Fibroblast of the aortic adventitia (primary cell): ENCODE data around the gene NUP210L. TPM values are rescaled to one million over a fixed set of nuclear protein-coding genes. Genes with fewer than 3 reads are reported as not detected.
"Not testable (repeated sequence)": the region's sequence is repeated elsewhere in the genome, so short reads cannot be mapped to it uniquely, and the experiment has no call there.

Experiments
- DNase-seq: peaks from one replicate; pipeline ENCODE4 v3.0.0-alpha.2; 2010; ENCODE audit warnings: low read depth
- H3K4me3 ChIP-seq: 2 replicates; pipeline ENCODE4 v1.5.1; 2011; ENCODE audit warnings: low read depth, mild to moderate bottlenecking, control low read depth, low read length, moderate library complexity
- CTCF ChIP-seq: IDR thresholded peaks from 2 replicates; pipeline ENCODE4 v1.5.1; 2011; ENCODE audit warnings: mild to moderate bottlenecking, low read length, control low read depth, inconsistent platforms; ENCODE audit not compliant: insufficient read depth
- total RNA-seq: library from RNA; depleted of rRNA; stranded (reverse); fragments of >200 nt; gene quantifications from 2 replicates; pipeline ENCODE4 v1.2.3, GENCODE V29; 2012; ENCODE audit warnings: low replicate concordance

The NUP210L gene
- total RNA-seq, 1 donor: 0.09 TPM

DNA sequence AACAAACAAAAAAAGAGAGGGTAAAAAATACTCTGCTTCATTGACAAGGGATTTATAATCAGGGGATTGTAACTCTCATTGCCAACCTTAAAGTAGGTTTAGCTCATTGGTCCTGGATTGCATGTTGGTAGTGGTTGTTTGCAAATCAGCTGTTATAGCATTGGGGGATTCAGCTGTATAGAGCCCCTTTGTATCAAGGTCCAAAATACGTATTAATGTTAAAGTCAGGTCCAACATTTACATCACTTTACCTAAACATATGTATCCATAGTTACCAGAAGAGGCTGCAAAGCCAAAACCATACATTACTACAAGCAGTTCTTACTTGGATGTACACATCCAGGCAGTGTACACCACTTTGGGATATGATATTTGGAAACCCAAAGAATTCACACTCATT, 134.9 kb downstream of the NUP210L start:
- no peak for DNase-seq
- no peak overlapping the region for H3K4me3 ChIP-seq
- no peak for TF ChIP-seq CTCF

GRCh38 chr1:154019269-154019668, 135.6 kb downstream of the NUP210L start:
- TF ChIP-seq CTCF: no peak
- H3K4me3 ChIP-seq: no peak overlapping the region
- DNase-seq: no peak

GRCh38 chr1:154014154-154014907, 140.5 kb downstream of the NUP210L start:
- H3K4me3 ChIP-seq: no peak overlapping the region
- DNase-seq: peak; percentile 26
- TF ChIP-seq CTCF: no peak

DNA sequence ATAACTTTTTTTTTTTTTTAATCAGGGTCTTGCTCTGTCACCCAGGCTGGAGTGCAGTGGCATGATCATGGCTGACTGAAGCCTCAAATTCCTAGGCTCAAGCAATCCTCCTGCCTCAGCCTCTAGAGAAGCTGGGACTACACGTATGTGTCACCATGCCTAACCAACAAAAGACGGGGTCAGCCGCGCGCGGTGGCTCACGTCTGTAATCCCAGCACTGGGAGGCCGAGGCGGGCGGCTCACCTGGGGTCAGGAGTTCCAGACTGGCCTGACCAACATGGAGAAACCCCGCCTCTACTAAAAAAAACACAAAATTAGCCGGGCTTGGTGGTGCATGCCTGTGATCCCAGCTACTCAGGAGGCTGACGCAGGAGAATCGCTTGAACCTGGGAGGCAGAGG, 142.3 kb downstream of the NUP210L start:
- not testable (repeated sequence) for DNase-seq, H3K4me3 ChIP-seq

- no peak overlapping the region for H3K4me3 ChIP-seq
- no peak for DNase-seq
- no peak for TF ChIP-seq CTCF
Measured at GRCh38 chr1:154012129-154012528, 142.7 kb downstream of the NUP210L start.

DNA sequence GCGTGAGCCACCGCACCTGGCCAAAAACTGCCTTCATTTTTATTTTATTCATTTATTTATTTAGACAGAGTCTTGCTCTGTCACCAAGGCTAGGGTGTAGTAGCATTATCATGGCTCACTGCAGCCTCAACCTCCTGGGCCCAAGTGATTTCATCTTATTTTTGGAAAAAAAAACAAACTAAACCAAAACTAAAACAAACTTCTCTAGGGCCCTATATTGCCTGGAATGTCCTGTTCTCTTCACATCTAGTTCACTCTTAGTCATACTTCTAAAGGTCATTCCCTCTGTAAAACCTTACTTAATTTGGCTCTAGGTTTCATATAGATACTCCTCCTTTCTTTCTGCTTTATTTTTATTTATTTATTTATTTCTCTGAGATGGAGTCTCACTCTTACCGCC, 148.7 kb downstream of the NUP210L start:
- DNase-seq: peak; percentile 46
- no peak for TF ChIP-seq CTCF
- H3K4me3 ChIP-seq: no peak overlapping the region

DNA sequence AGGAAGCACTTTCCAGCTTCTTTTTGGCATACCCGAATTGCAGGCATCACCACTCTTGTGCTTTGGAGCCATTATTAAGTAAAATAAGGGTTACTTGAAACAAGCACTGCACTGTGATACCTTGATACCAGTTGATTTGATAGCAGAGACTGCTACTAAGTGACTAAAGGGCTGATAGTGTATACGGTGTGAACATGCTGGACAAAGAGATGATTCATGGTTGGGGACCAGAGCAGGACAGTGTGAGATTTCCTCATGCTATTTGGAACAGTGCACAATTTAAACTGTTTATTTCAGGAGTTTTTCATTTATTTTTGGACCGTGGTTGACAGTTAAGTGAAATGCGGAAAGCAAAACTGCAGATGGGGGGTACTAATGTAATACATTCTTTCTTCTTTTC, 154.5 kb downstream of the NUP210L start:
- no peak overlapping the region for H3K4me3 ChIP-seq
- no peak for TF ChIP-seq CTCF
- no peak for DNase-seq

DNA sequence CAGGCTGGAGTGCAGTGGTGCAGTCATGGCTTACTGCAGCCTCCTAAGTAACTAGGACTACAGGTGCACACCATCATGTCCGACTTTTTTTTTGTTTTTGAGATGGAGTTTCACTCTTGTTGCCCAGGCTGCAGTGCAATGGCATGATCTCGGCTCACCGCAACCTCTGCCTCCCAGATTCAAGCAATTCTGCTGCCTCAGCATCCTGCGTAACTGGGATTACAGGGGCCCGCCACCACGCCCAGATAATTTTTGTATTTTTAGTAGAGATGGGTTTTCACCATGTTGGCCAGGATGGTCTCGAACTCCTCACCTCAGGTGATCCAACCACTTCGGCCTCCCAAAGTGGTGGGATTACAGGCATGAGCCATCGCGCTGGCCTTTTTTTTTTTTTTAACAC, 158.0 kb downstream of the NUP210L start:
- H3K4me3 ChIP-seq, DNase-seq: not testable (repeated sequence)
